Adrenal gland (tissue), 5 donors: ENCODE measurements around the gene SAFB.

Source experiments
- CTCF ChIP-seq, 6 experiments: fragments of 450-650 bp in 4 of 6; fragments of 200-600 bp in 2 of 6; sonication (generic) in 1 of 6; IDR thresholded peaks; 1 replicate in 5 of 6; 2 replicates in 1 of 6; pipeline versions ENCODE4 v1.5.1 to v1.8.0; 2016 to 2021; ENCODE audit warnings: antibody characterized with exemption in 6 of 6, mild to moderate bottlenecking in 2 of 6, moderate library complexity in 1 of 6
- POLR2A ChIP-seq, 2 donors: fragments of 450-650 bp; IDR thresholded peaks; one replicate each; pipeline ENCODE4 v1.6.1; 2017; ENCODE audit warnings: antibody characterized with exemption in 2 of 2, mild to moderate bottlenecking in 2 of 2, moderate library complexity in 1 of 2
- donor health status: DM: no; HTN: no; CAD: no.

- TF ChIP-seq CTCF (IDR thresholded peaks at IDR 0.05) = no peak
- no peak for TF ChIP-seq POLR2A (IDR thresholded peaks at IDR 0.05)
These were observed 8.8 kb downstream of the SAFB start for GRCh38 chr19:5631567-5632240.
